Activated T-cell treated with anti-CD3 and anti-CD28 coated beads, Interleukin-2, amount 50 U/mL, for 24 hours (primary cell): Measurements from ENCODE around the gene EVI5L.
A peak's percentile ranks its signal among the peaks of the same experiment; 100 is the strongest.
"Not testable (repeated sequence)": the region's sequence is repeated elsewhere in the genome, so short reads cannot be mapped to it uniquely, and the experiment has no call there.

ENCODE experiments used
- DNase-seq: peaks from one replicate; pipeline ENCODE4 v3.0.0-alpha.2; 2020
- H3K27ac Mint-ChIP-seq: 2 replicates; pipeline ENCODE4 v1.8.0; 2020; ENCODE audit warnings: mild to moderate bottlenecking, mixed read lengths
- H3K27me3 Mint-ChIP-seq: 2 replicates; pipeline ENCODE4 v1.8.0; 2020; ENCODE audit warnings: mixed read lengths
- H3K36me3 Mint-ChIP-seq: 2 replicates; pipeline ENCODE4 v1.8.0; 2020; ENCODE audit warnings: low read depth, mixed read lengths
- H3K4me1 Mint-ChIP-seq: 2 replicates; pipeline ENCODE4 v1.8.0; 2020; ENCODE audit warnings: low read depth, mixed read lengths
- H3K4me3 Mint-ChIP-seq: 2 replicates; pipeline ENCODE4 v1.8.0; 2020; ENCODE audit warnings: mild to moderate bottlenecking, moderate library complexity, mixed read lengths
- H3K9me3 Mint-ChIP-seq: 2 replicates; pipeline ENCODE4 v1.8.0; 2020; ENCODE audit warnings: mixed read lengths

Gene EVI5L

GRCh38 chr19:7829561-7830271, at the start of gene EVI5L:
Gene EVI5L (plus strand): TSS chr19:7830218. CDS start chr19:7846543, 16,325 bp downstream.
- H3K4me3 Mint-ChIP-seq: peak within 1 kb of the TSS; percentile 80
- peaks cover 30% of the 10 kb centered on the region for H3K4me1 Mint-ChIP-seq
- no peaks in the 10 kb centered on the region for H3K36me3 Mint-ChIP-seq
- peaks cover 3% of the 10 kb centered on the region for H3K27me3 Mint-ChIP-seq
- DNase-seq: peak; percentile 100
- H3K27ac Mint-ChIP-seq: peak within 1 kb of the TSS; percentile 87
- H3K9me3 Mint-ChIP-seq: no peaks in the 10 kb centered on the region

- H3K27me3 Mint-ChIP-seq: peaks cover 64% of the 10 kb centered on the region
- H3K27ac Mint-ChIP-seq: no peak overlapping the region
- peak; percentile 9 for DNase-seq
These were observed 48.9 kb upstream of the EVI5L start for GRCh38 chr19:7781157-7781556.

GRCh38 chr19:7783991-7784423, 46.0 kb upstream of the EVI5L start:
- peaks cover 3% of the 10 kb centered on the region for H3K9me3 Mint-ChIP-seq
- peak; percentile 23 for DNase-seq
- no peaks in the 10 kb centered on the region for H3K36me3 Mint-ChIP-seq
- H3K4me1 Mint-ChIP-seq: peaks cover 4% of the 10 kb centered on the region
- no peak overlapping the region for H3K4me3 Mint-ChIP-seq
- no peak overlapping the region for H3K27ac Mint-ChIP-seq
- peaks cover 78% of the 10 kb centered on the region for H3K27me3 Mint-ChIP-seq

More at GRCh38 chr19:7781157-7781556, 48.9 kb upstream of the EVI5L start:
- Mint-ChIP-seq H3K4me3 (no peak overlapping the region), H3K9me3 (peaks cover 3% of the 10 kb centered on the region), H3K36me3 (no peaks in the 10 kb centered on the region), H3K4me1 (no peaks in the 10 kb centered on the region)

- no peak overlapping the region for H3K4me3 Mint-ChIP-seq
- peaks cover 10% of the 10 kb centered on the region for H3K4me1 Mint-ChIP-seq
- peaks cover 3% of the 10 kb centered on the region for H3K9me3 Mint-ChIP-seq
- H3K27me3 Mint-ChIP-seq: peaks cover 83% of the 10 kb centered on the region
- H3K27ac Mint-ChIP-seq: no peak overlapping the region
- no peak for DNase-seq
- H3K36me3 Mint-ChIP-seq: no peaks in the 10 kb centered on the region
These were observed 45.2 kb upstream of the EVI5L start for GRCh38 chr19:7784856-7785255.

GRCh38 chr19:7787141-7787540, 42.9 kb upstream of the EVI5L start:
- H3K27me3 Mint-ChIP-seq: peaks cover 72% of the 10 kb centered on the region
- peaks cover 10% of the 10 kb centered on the region for H3K4me1 Mint-ChIP-seq
- no peak overlapping the region for H3K27ac Mint-ChIP-seq

GRCh38 chr19:7787602-7788177, 42.3 kb upstream of the EVI5L start:
- Mint-ChIP-seq H3K4me3 (no peak overlapping the region), H3K27me3 (peaks cover 74% of the 10 kb centered on the region)

More at GRCh38 chr19:7787141-7787540, 42.9 kb upstream of the EVI5L start:
- Mint-ChIP-seq H3K4me3 (no peak overlapping the region), H3K9me3 (peaks cover 3% of the 10 kb centered on the region), H3K36me3 (no peaks in the 10 kb centered on the region)
- DNase-seq: peak; percentile 31

GRCh38 chr19:7788178-7788932, 41.7 kb upstream of the EVI5L start:
- no peak for DNase-seq
- H3K27ac Mint-ChIP-seq: no peak overlapping the region
- H3K4me3 Mint-ChIP-seq: no peak overlapping the region
- H3K36me3 Mint-ChIP-seq: no peaks in the 10 kb centered on the region
- peaks cover 10% of the 10 kb centered on the region for H3K4me1 Mint-ChIP-seq
- H3K9me3 Mint-ChIP-seq: peaks cover 3% of the 10 kb centered on the region
- peaks cover 68% of the 10 kb centered on the region for H3K27me3 Mint-ChIP-seq

More at GRCh38 chr19:7787602-7788177, 42.3 kb upstream of the EVI5L start:
- no peaks in the 10 kb centered on the region for H3K36me3 Mint-ChIP-seq
- no peak for DNase-seq
- H3K27ac Mint-ChIP-seq: no peak overlapping the region
- H3K9me3 Mint-ChIP-seq: peaks cover 3% of the 10 kb centered on the region
- peaks cover 10% of the 10 kb centered on the region for H3K4me1 Mint-ChIP-seq

- H3K27me3 Mint-ChIP-seq: peaks cover 63% of the 10 kb centered on the region
- peaks cover 10% of the 10 kb centered on the region for H3K4me1 Mint-ChIP-seq
- no peak for DNase-seq
- H3K4me3 Mint-ChIP-seq: no peak overlapping the region
- H3K27ac Mint-ChIP-seq: no peak overlapping the region
- peaks cover 5% of the 10 kb centered on the region for H3K9me3 Mint-ChIP-seq
- no peaks in the 10 kb centered on the region for H3K36me3 Mint-ChIP-seq
These were observed 41.1 kb upstream of the EVI5L start for GRCh38 chr19:7788933-7789323.

GRCh38 chr19:7789447-7789846, 40.6 kb upstream of the EVI5L start:
- no peak overlapping the region for H3K27ac Mint-ChIP-seq

GRCh38 chr19:7790416-7790815, 39.6 kb upstream of the EVI5L start:
- no peak for DNase-seq
- H3K36me3 Mint-ChIP-seq: no peaks in the 10 kb centered on the region
- H3K27me3 Mint-ChIP-seq: peaks cover 61% of the 10 kb centered on the region
- H3K9me3 Mint-ChIP-seq: peaks cover 5% of the 10 kb centered on the region
- no peak overlapping the region for H3K4me3 Mint-ChIP-seq
- H3K27ac Mint-ChIP-seq: no peak overlapping the region
- H3K4me1 Mint-ChIP-seq: peaks cover 10% of the 10 kb centered on the region

More at GRCh38 chr19:7789447-7789846, 40.6 kb upstream of the EVI5L start:
- H3K27me3 Mint-ChIP-seq: peaks cover 63% of the 10 kb centered on the region
- H3K9me3 Mint-ChIP-seq: peaks cover 5% of the 10 kb centered on the region
- peaks cover 10% of the 10 kb centered on the region for H3K4me1 Mint-ChIP-seq
- H3K4me3 Mint-ChIP-seq: no peak overlapping the region
- peak; percentile 55 for DNase-seq
- H3K36me3 Mint-ChIP-seq: no peaks in the 10 kb centered on the region

GRCh38 chr19:7792281-7792680, 37.7 kb upstream of the EVI5L start:
- H3K9me3 Mint-ChIP-seq: peaks cover 3% of the 10 kb centered on the region
- no peak overlapping the region for H3K27ac Mint-ChIP-seq
- H3K4me1 Mint-ChIP-seq: peaks cover 10% of the 10 kb centered on the region
- peaks cover 46% of the 10 kb centered on the region for H3K27me3 Mint-ChIP-seq
- H3K4me3 Mint-ChIP-seq: no peak overlapping the region
- no peaks in the 10 kb centered on the region for H3K36me3 Mint-ChIP-seq
- no peak for DNase-seq

GRCh38 chr19:7792701-7793100, 37.3 kb upstream of the EVI5L start:
- not testable (repeated sequence) for H3K27ac Mint-ChIP-seq, H3K4me1 Mint-ChIP-seq, H3K36me3 Mint-ChIP-seq, H3K9me3 Mint-ChIP-seq, DNase-seq, H3K4me3 Mint-ChIP-seq
- peaks cover 45% of the 10 kb centered on the region for H3K27me3 Mint-ChIP-seq

- H3K9me3 Mint-ChIP-seq: peaks cover 3% of the 10 kb centered on the region
- H3K27ac Mint-ChIP-seq: no peak overlapping the region
- H3K36me3 Mint-ChIP-seq: no peaks in the 10 kb centered on the region
- peaks cover 40% of the 10 kb centered on the region for H3K27me3 Mint-ChIP-seq
- peaks cover 8% of the 10 kb centered on the region for H3K4me1 Mint-ChIP-seq
- no peak for DNase-seq
- H3K4me3 Mint-ChIP-seq: no peak overlapping the region
These were observed 36.5 kb upstream of the EVI5L start for GRCh38 chr19:7793493-7793892.

- H3K27ac Mint-ChIP-seq: no peak overlapping the region
- H3K4me3 Mint-ChIP-seq: no peak overlapping the region
- H3K36me3 Mint-ChIP-seq: no peaks in the 10 kb centered on the region
- peaks cover 12% of the 10 kb centered on the region for H3K4me1 Mint-ChIP-seq
- H3K27me3 Mint-ChIP-seq: peaks cover 34% of the 10 kb centered on the region
- H3K9me3 Mint-ChIP-seq: peaks cover 3% of the 10 kb centered on the region
- DNase-seq: no peak
These were observed 34.4 kb upstream of the EVI5L start for GRCh38 chr19:7795555-7796161.
